Erythroblast (primary cell): ENCODE measurements around the gene INTS7.
A peak's percentile ranks its signal among the peaks of the same experiment; 100 is the strongest.

Experiments
- DNase-seq, 2 experiments: peaks; one replicate each; lab custom pipeline; 2025; lab: John Stamatoyannopoulos, UW
- GATA1 ChIP-seq: IDR thresholded peaks from 2 replicates; pipeline ENCODE4 v1.6.1; 2011; ENCODE audit warnings: low read depth, mild to moderate bottlenecking, control low read depth, low read length, moderate library complexity
- POLR2A ChIP-seq: IDR thresholded peaks from 2 replicates; pipeline ENCODE4 v1.6.1; 2011; ENCODE audit warnings: mild to moderate bottlenecking, low read length

The INTS7 gene

GRCh38 chr1:211908453-211908852 is 126.9 kb downstream of the INTS7 start:
- DNase-seq, result no peak
- no peak for TF ChIP-seq GATA1
- no peak for TF ChIP-seq POLR2A

GRCh38 chr1:211903490-211904245 is 131.7 kb downstream of the INTS7 start:
- no peak for TF ChIP-seq GATA1
- TF ChIP-seq POLR2A, result no peak
- no peak for DNase-seq

- DNase-seq, result no peak
- TF ChIP-seq POLR2A, result no peak
- no peak for TF ChIP-seq GATA1
Measured at GRCh38 chr1:211902624-211903291, 132.6 kb downstream of the INTS7 start.

GRCh38 chr1:211901945-211902344 is 133.4 kb downstream of the INTS7 start:
- DNase-seq, result peak in 1 of 2 experiments; percentile 23
- TF ChIP-seq GATA1, result no peak
- TF ChIP-seq POLR2A, result no peak

- no peak for DNase-seq
- TF ChIP-seq POLR2A (no peak), GATA1 (no peak)
Measured at GRCh38 chr1:211900441-211900840, 134.9 kb downstream of the INTS7 start.

GRCh38 chr1:211896958-211897357 is 138.4 kb downstream of the INTS7 start:
- TF ChIP-seq GATA1 (no peak), POLR2A (no peak)
- DNase-seq, result no peak

- no peak for DNase-seq
- no peak for TF ChIP-seq POLR2A
- TF ChIP-seq GATA1, result no peak
Measured at GRCh38 chr1:211895126-211895759, 140.1 kb downstream of the INTS7 start.

- DNase-seq, result no peak
- TF ChIP-seq GATA1, result no peak
- no peak for TF ChIP-seq POLR2A
Measured at GRCh38 chr1:211894312-211894711, 141.0 kb downstream of the INTS7 start.

- TF ChIP-seq GATA1, result no peak
- DNase-seq, result no peak
Measured at GRCh38 chr1:211893260-211893659, 142.1 kb downstream of the INTS7 start.

- TF ChIP-seq POLR2A (no peak), GATA1 (no peak)
- no peak for DNase-seq
Measured at GRCh38 chr1:211892577-211892976, 142.8 kb downstream of the INTS7 start.

GRCh38 chr1:211891708-211892107 is 143.6 kb downstream of the INTS7 start:
- TF ChIP-seq POLR2A, result no peak
- no peak for TF ChIP-seq GATA1
- DNase-seq, result no peak
